CD14-positive monocyte (primary cell): ENCODE measurements around the gene ANXA10. TPM values are rescaled to one million over a fixed set of nuclear protein-coding genes. Genes with fewer than 3 reads are reported as not detected.

ENCODE experiments used
- DNase-seq, 3 donors: peaks; one replicate each; pipeline ENCODE4 v3.0.0-alpha.2; 2011 to 2022
- H2AFZ ChIP-seq: 2 replicates; pipeline ENCODE4 v1.6.0; 2012; ENCODE audit warnings: mild to moderate bottlenecking, low read depth, low read length, inconsistent platforms; ENCODE audit not compliant: insufficient read depth, poor library complexity, severe bottlenecking
- H3K27ac ChIP-seq, 2 donors: 1 replicate in 1 of 2; 2 replicates in 1 of 2; pipeline ENCODE4 v1.5.1; 2012 to 2013; ENCODE audit warnings: low read length in 2 of 2, control low read depth in 1 of 2, inconsistent platforms in 1 of 2, low read depth in 1 of 2, mild to moderate bottlenecking in 1 of 2
- H3K27me3 ChIP-seq, 2 donors: one replicate each; pipeline versions ENCODE4 v1.6.0 to v1.6.1; 2011 to 2013; ENCODE audit warnings: low read length in 2 of 2; ENCODE audit not compliant: control insufficient read depth in 2 of 2, insufficient read depth in 2 of 2
- H3K36me3 ChIP-seq, 2 donors: replicated peaks in 1 of 2; 1 replicate in 1 of 2; 2 replicates in 1 of 2; pipeline versions ENCODE4 v1.5.1 to v1.6.1; 2012 to 2013; ENCODE audit warnings: low read length in 2 of 2, control low read depth in 1 of 2, inconsistent platforms in 1 of 2, mild to moderate bottlenecking in 1 of 2; ENCODE audit not compliant: insufficient read depth in 2 of 2, control insufficient read depth in 1 of 2
- H3K4me1 ChIP-seq, 2 donors: 1 replicate in 1 of 2; 2 replicates in 1 of 2; pipeline versions ENCODE4 v1.5.1 to v1.6.1; 2012 to 2013; ENCODE audit warnings: low read length in 2 of 2, control low read depth in 1 of 2, inconsistent platforms in 1 of 2, mild to moderate bottlenecking in 1 of 2, moderate library complexity in 1 of 2; ENCODE audit not compliant: insufficient read depth in 2 of 2, control insufficient read depth in 1 of 2
- H3K4me2 ChIP-seq: replicated peaks from 2 replicates; pipeline ENCODE3; 2012; ENCODE audit warnings: low read length, moderate library complexity, mild to moderate bottlenecking; ENCODE audit not compliant: poor library complexity, severe bottlenecking; ENCODE audit errors: extremely low read depth
- H3K4me3 ChIP-seq, 3 experiments: fragments of 200-600 bp in 1 of 3; sonication (generic) in 1 of 3; replicated peaks in 1 of 3; 1 replicate in 2 of 3; 2 replicates in 1 of 3; pipeline ENCODE4 v1.5.1; 2011 to 2013; ENCODE audit warnings: low read length in 3 of 3, mild to moderate bottlenecking in 3 of 3, control low read depth in 2 of 3, low read depth in 2 of 3, inconsistent platforms in 1 of 3, moderate library complexity in 1 of 3
- H3K79me2 ChIP-seq: 2 replicates; pipeline ENCODE4 v1.6.0; 2012; ENCODE audit warnings: mild to moderate bottlenecking, control low read depth, inconsistent platforms, low read length, moderate library complexity; ENCODE audit not compliant: insufficient read depth
- H3K9ac ChIP-seq: 2 replicates; pipeline ENCODE4 v1.6.0; 2017; ENCODE audit warnings: low read length, mild to moderate bottlenecking; ENCODE audit not compliant: insufficient read depth, poor library complexity, severe bottlenecking
- H3K9me3 ChIP-seq, 2 donors: replicated peaks in 1 of 2; 1 replicate in 1 of 2; 2 replicates in 1 of 2; pipeline versions ENCODE4 v1.5.1 to v1.6.1; 2012 to 2013; ENCODE audit warnings: low read length in 2 of 2, control low read depth in 1 of 2; ENCODE audit not compliant: control insufficient read depth in 1 of 2, insufficient read depth in 1 of 2
- H4K20me1 ChIP-seq: 2 replicates; pipeline ENCODE4 v1.6.0; 2012; ENCODE audit warnings: mild to moderate bottlenecking, low read length, control low read depth, moderate library complexity; ENCODE audit not compliant: insufficient read depth
- H3K27ac Mint-ChIP-seq, 7 donors: one replicate each; pipeline ENCODE4 v1.8.0; 2020; ENCODE audit warnings: mild to moderate bottlenecking in 7 of 7, mixed read lengths in 7 of 7, moderate library complexity in 6 of 7, inconsistent platforms in 2 of 7
- H3K27me3 Mint-ChIP-seq, 3 donors: one replicate each; pipeline ENCODE4 v1.8.0; 2021 to 2022; ENCODE audit warnings: low read depth in 3 of 3, mild to moderate bottlenecking in 3 of 3, mixed read lengths in 3 of 3, moderate library complexity in 3 of 3, inconsistent platforms in 1 of 3
- H3K36me3 Mint-ChIP-seq, 2 donors: one replicate each; pipeline ENCODE4 v1.8.0; 2020; ENCODE audit warnings: mixed read lengths in 2 of 2, inconsistent platforms in 1 of 2, mild to moderate bottlenecking in 1 of 2
- H3K4me1 Mint-ChIP-seq: one replicate; pipeline ENCODE4 v1.8.0; 2020; ENCODE audit warnings: mild to moderate bottlenecking, mixed read lengths
- H3K4me3 Mint-ChIP-seq, 2 donors: one replicate each; pipeline ENCODE4 v1.8.0; 2020; ENCODE audit warnings: mild to moderate bottlenecking in 2 of 2, mixed read lengths in 2 of 2, moderate library complexity in 1 of 2
- H3K9me3 Mint-ChIP-seq, 7 donors: one replicate each; pipeline ENCODE4 v1.8.0; 2020 to 2022; ENCODE audit warnings: mixed read lengths in 7 of 7, mild to moderate bottlenecking in 6 of 7, moderate library complexity in 6 of 7, inconsistent platforms in 2 of 7
- CTCF ChIP-seq: fragments of 200-600 bp; IDR thresholded peaks from one replicate; pipeline ENCODE4 v1.8.0; 2022; ENCODE audit warnings: antibody characterized with exemption, mild to moderate bottlenecking
- WGBS: methylation state at CpG from one replicate; pipeline ENCODE4 v1.1.5; 2013; ENCODE audit warnings: missing lambda C conversion rate; ENCODE audit not compliant: insufficient coverage; 5-methylcytosine and 5-hydroxymethylcytosine counted together
- intact Hi-C, 2 donors: fragments of 100-400 bp; cut with micrococcal nuclease; formaldehyde crosslinking; loops; one replicate each; pipeline versions ENCODE4 v1.15.0 to v1.15.1; 2023
- polyA minus RNA-seq: library from RNA; depleted of rRNA, polyadenylated mRNA; stranded (reverse); fragments of >200 nt; gene quantifications from 2 replicates; pipeline ENCODE4 v1.2.3, GENCODE V29; 2012
- polyA plus RNA-seq, 3 donors: library from polyadenylated mRNA; depleted of rRNA in 1 of 3; unstranded in 2 of 3; stranded (reverse) in 1 of 3; fragments of 300-500 nt in 2 of 3; fragments of >200 nt in 1 of 3; fragmentation: Illumina TruSeq in 2 of 3; gene quantifications; 1 replicate in 2 of 3; 2 replicates in 1 of 3; pipeline ENCODE4 v1.2.3, GENCODE V29; 2012 to 2021
- total RNA-seq, 12 experiments: library from RNA in 1 of 12; stranded (reverse) in 1 of 12; fragments of 120-200 nt in 1 of 12; gene quantifications; one replicate each; pipeline ENCODE4 v1.2.4 and lab custom pipeline; 2013 to 2026; ENCODE audit warnings: mixed read lengths in 6 of 12, inconsistent platforms in 1 of 12

The ANXA10 gene
- not detected for total RNA-seq (2013)
- polyA plus RNA-seq: not detected
- polyA minus RNA-seq: not detected in 2 replicates
- total RNA-seq (lab: John Stamatoyannopoulos, UW): 0 to 1.3 (median 0) reads per million in 11 experiments

GRCh38 chr4:168092176-168092712, at the start of gene ANXA10:
Gene ANXA10, plus strand, starts transcription at chr4:168092537. Its CDS starts 164 bp downstream, at chr4:168092701.
- Histone ChIP-seq H3K27me3 (no peaks in the 10 kb centered on the region), H2AFZ (no peak within 1 kb of the TSS), H3K4me2 (no peak within 1 kb of the TSS), H3K4me3 (no peak within 1 kb of the TSS), H3K79me2 (no peaks in the 10 kb centered on the region), H3K36me3 (no peaks in the 10 kb centered on the region), H3K27ac (no peak within 1 kb of the TSS), H4K20me1 (no peaks in the 10 kb centered on the region), H3K4me1 (no peaks in the 10 kb centered on the region), H3K9me3 (peaks cover 0 to 8% of the 10 kb centered on the region in 2 donors), H3K9ac (no peak within 1 kb of the TSS)
- Mint-ChIP-seq H3K27ac (no peak within 1 kb of the TSS), H3K9me3 (peaks cover 0 to 4% (median under 1%) of the 10 kb centered on the region in 7 donors), H3K27me3 (no peaks in the 10 kb centered on the region), H3K36me3 (no peaks in the 10 kb centered on the region), H3K4me3 (no peak within 1 kb of the TSS), H3K4me1 (no peaks in the 10 kb centered on the region)
- no peak for TF ChIP-seq CTCF
- intact Hi-C loops: no loop called here
- no peak for DNase-seq
- WGBS: no CpG with 5 or more reads among the region's 1 CpG

GRCh38 chr4:168045354-168045753, 47.0 kb upstream of the ANXA10 start:
- Histone ChIP-seq H3K27ac (no peak overlapping the region), H3K27me3 (no peaks in the 10 kb centered on the region), H3K36me3 (no peaks in the 10 kb centered on the region), H4K20me1 (no peaks in the 10 kb centered on the region), H3K4me2 (no peak overlapping the region), H3K79me2 (no peaks in the 10 kb centered on the region), H3K4me3 (no peak overlapping the region), H3K9me3 (peaks cover 0 to 14% of the 10 kb centered on the region in 2 donors), H3K4me1 (no peaks in the 10 kb centered on the region), H2AFZ (no peak overlapping the region), H3K9ac (no peak overlapping the region)
- Mint-ChIP-seq H3K9me3 (peaks cover 7 to 18% (median 11%) of the 10 kb centered on the region in 7 donors), H3K27me3 (peaks cover 0 to 2% (median 0%) of the 10 kb centered on the region in 3 donors), H3K36me3 (no peaks in the 10 kb centered on the region), H3K4me3 (no peak overlapping the region), H3K4me1 (no peaks in the 10 kb centered on the region), H3K27ac (no peak overlapping the region)
- no peak for TF ChIP-seq CTCF
- no peak for DNase-seq
- intact Hi-C loops: no loop called here
